Mesendoderm (in vitro differentiated cells): ENCODE data around the gene KIAA1328.

Experiments
- DNase-seq: peaks from one replicate; pipeline ENCODE4 v3.0.0; 2013
- H2AK5ac ChIP-seq: 2 replicates; pipeline ENCODE4 v1.6.1; 2013; ENCODE audit warnings: low read length, inconsistent platforms
- H2BK120ac ChIP-seq: 2 replicates; pipeline ENCODE4 v1.6.1; 2013; ENCODE audit warnings: low read depth, mild to moderate bottlenecking, low read length, moderate library complexity, mixed read lengths
- H2BK15ac ChIP-seq: replicated peaks from 2 replicates; pipeline ENCODE4 v1.6.1; 2013; ENCODE audit warnings: low read depth, mild to moderate bottlenecking, moderate library complexity
- H2BK5ac ChIP-seq: 2 replicates; pipeline ENCODE4 v1.6.1; 2013; ENCODE audit warnings: low read length, inconsistent platforms
- H3K18ac ChIP-seq: 2 replicates; pipeline ENCODE4 v1.6.1; 2013; ENCODE audit warnings: mild to moderate bottlenecking, low read length, mixed read lengths
- H3K23ac ChIP-seq: one replicate; pipeline ENCODE4 v1.6.1; 2013; ENCODE audit warnings: low read length
- H3K27ac ChIP-seq: 2 replicates; pipeline ENCODE4 v1.5.1; 2013; ENCODE audit warnings: low read depth, mild to moderate bottlenecking, inconsistent platforms, low read length, moderate library complexity
- H3K27me3 ChIP-seq: 2 replicates; pipeline ENCODE4 v1.6.1; 2013; ENCODE audit warnings: low read length, control low read depth, mild to moderate bottlenecking, inconsistent platforms; ENCODE audit not compliant: insufficient read depth, poor library complexity
- H3K36me3 ChIP-seq: 2 replicates; pipeline ENCODE4 v1.6.1; 2013; ENCODE audit warnings: low read length, inconsistent platforms; ENCODE audit not compliant: control insufficient read depth, insufficient read depth
- H3K4ac ChIP-seq: one replicate; pipeline ENCODE4 v1.6.1; 2013; ENCODE audit warnings: low read depth, mild to moderate bottlenecking, low read length, moderate library complexity
- H3K4me1 ChIP-seq: 2 replicates; pipeline ENCODE4 v1.6.1; 2013; ENCODE audit warnings: low read depth, low read length, inconsistent platforms; ENCODE audit not compliant: control insufficient read depth
- H3K4me2 ChIP-seq: 2 replicates; pipeline ENCODE4 v1.6.1; 2013; ENCODE audit warnings: low read length
- H3K4me3 ChIP-seq: 2 replicates; pipeline ENCODE4 v1.5.1; 2013; ENCODE audit warnings: mild to moderate bottlenecking, low read length
- H3K56ac ChIP-seq: one replicate; pipeline ENCODE4 v1.6.1; 2013; ENCODE audit warnings: low read length
- H3K79me1 ChIP-seq: 2 replicates; pipeline ENCODE4 v1.6.1; 2013; ENCODE audit warnings: low read length, inconsistent platforms
- H3K79me2 ChIP-seq: 2 replicates; pipeline ENCODE4 v1.6.1; 2013; ENCODE audit warnings: mild to moderate bottlenecking, low read length; ENCODE audit not compliant: control insufficient read depth, insufficient read depth
- H3K9ac ChIP-seq: 2 replicates; pipeline ENCODE4 v1.6.1; 2013; ENCODE audit warnings: low read length, inconsistent platforms
- H4K5ac ChIP-seq: one replicate; pipeline ENCODE4 v1.6.1; 2013; ENCODE audit warnings: low read length
- H4K8ac ChIP-seq: one replicate; pipeline ENCODE4 v1.6.1; 2013; ENCODE audit warnings: low read depth, mild to moderate bottlenecking, control low read depth, low read length, moderate library complexity
- WGBS: extraction: QIAGEN DNeasy Blood & Tissue Kit; methylation state at CpG from one replicate; pipeline ENCODE4 v1.1.7; 2013; ENCODE audit warnings: low lambda C conversion rate, missing lambda C conversion rate; ENCODE audit not compliant: insufficient coverage; ENCODE audit errors: extremely low coverage; 5-methylcytosine and 5-hydroxymethylcytosine counted together

KIAA1328 gene

GRCh38 chr18:37258819-37259218 lies 429.9 kb downstream of the KIAA1328 start:
- no peaks in the 10 kb centered on the region for H3K36me3 ChIP-seq
- H3K4me3 ChIP-seq = no peak overlapping the region
- H2BK120ac ChIP-seq = no peak overlapping the region
- H3K4me1 ChIP-seq = no peaks in the 10 kb centered on the region
- no peak overlapping the region for H2BK5ac ChIP-seq
- no peak for DNase-seq
- H3K79me2 ChIP-seq = no peaks in the 10 kb centered on the region
- H3K27me3 ChIP-seq = no peaks in the 10 kb centered on the region
- no peak overlapping the region for H3K56ac ChIP-seq
- H4K5ac ChIP-seq = no peak overlapping the region
- H3K18ac ChIP-seq = no peak overlapping the region
- no CpG with 5 or more reads among the region's 11 CpGs for WGBS
- no peak overlapping the region for H3K23ac ChIP-seq
- no peak overlapping the region for H4K8ac ChIP-seq
- H3K27ac ChIP-seq = no peak overlapping the region
- H3K4me2 ChIP-seq = no peak overlapping the region
- H3K9ac ChIP-seq = no peak overlapping the region
- H3K4ac ChIP-seq = no peak overlapping the region
- H3K79me1 ChIP-seq = no peaks in the 10 kb centered on the region
- no peak overlapping the region for H2AK5ac ChIP-seq
- no peak overlapping the region for H2BK15ac ChIP-seq

GRCh38 chr18:37259711-37260110 lies 430.8 kb downstream of the KIAA1328 start:
- Histone ChIP-seq H2BK5ac (no peak overlapping the region), H2AK5ac (no peak overlapping the region), H3K79me1 (no peaks in the 10 kb centered on the region), H3K27me3 (no peaks in the 10 kb centered on the region), H3K4me3 (no peak overlapping the region), H3K18ac (no peak overlapping the region), H2BK120ac (no peak overlapping the region), H3K56ac (no peak overlapping the region), H3K36me3 (no peaks in the 10 kb centered on the region), H3K23ac (no peak overlapping the region), H4K8ac (no peak overlapping the region), H3K4ac (no peak overlapping the region), H4K5ac (no peak overlapping the region), H3K27ac (no peak overlapping the region), H3K4me1 (no peaks in the 10 kb centered on the region), H2BK15ac (no peak overlapping the region), H3K4me2 (no peak overlapping the region), H3K9ac (no peak overlapping the region), H3K79me2 (no peaks in the 10 kb centered on the region)
- no CpG with 5 or more reads among the region's 5 CpGs for WGBS
- no peak for DNase-seq

- H3K27me3 ChIP-seq = no peaks in the 10 kb centered on the region
- H3K4ac ChIP-seq = no peak overlapping the region
- no peak overlapping the region for H3K56ac ChIP-seq
- H3K4me3 ChIP-seq = no peak overlapping the region
- no peak overlapping the region for H2BK15ac ChIP-seq
- no peaks in the 10 kb centered on the region for H3K79me1 ChIP-seq
- no peak overlapping the region for H4K8ac ChIP-seq
- no peak overlapping the region for H2BK120ac ChIP-seq
- no peak overlapping the region for H3K9ac ChIP-seq
- H3K4me2 ChIP-seq = no peak overlapping the region
- no peak overlapping the region for H3K18ac ChIP-seq
- H4K5ac ChIP-seq = no peak overlapping the region
- no peak overlapping the region for H3K27ac ChIP-seq
- DNase-seq = no peak
- H2BK5ac ChIP-seq = no peak overlapping the region
- H3K79me2 ChIP-seq = no peaks in the 10 kb centered on the region
- H3K36me3 ChIP-seq = peaks cover 2% of the 10 kb centered on the region
- WGBS = no CpG with 5 or more reads among the region's 10 CpGs
- H2AK5ac ChIP-seq = no peak overlapping the region
- no peaks in the 10 kb centered on the region for H3K4me1 ChIP-seq
- H3K23ac ChIP-seq = no peak overlapping the region
Observed at GRCh38 chr18:37260367-37261093, 431.6 kb downstream of the KIAA1328 start.

GRCh38 chr18:37261246-37261840 lies 432.4 kb downstream of the KIAA1328 start:
- Histone ChIP-seq H2BK5ac (no peak overlapping the region), H3K4ac (no peak overlapping the region), H3K9ac (no peak overlapping the region), H3K23ac (no peak overlapping the region), H2AK5ac (no peak overlapping the region), H3K4me2 (no peak overlapping the region), H4K5ac (no peak overlapping the region), H2BK120ac (no peak overlapping the region), H3K27ac (no peak overlapping the region), H3K18ac (no peak overlapping the region), H3K79me2 (no peaks in the 10 kb centered on the region), H3K27me3 (no peaks in the 10 kb centered on the region), H4K8ac (no peak overlapping the region), H3K4me3 (no peak overlapping the region), H3K79me1 (no peaks in the 10 kb centered on the region), H2BK15ac (no peak overlapping the region), H3K36me3 (peaks cover 2% of the 10 kb centered on the region), H3K4me1 (no peaks in the 10 kb centered on the region), H3K56ac (no peak overlapping the region)
- no CpG with 5 or more reads among the region's 11 CpGs for WGBS
- DNase-seq = no peak

- Histone ChIP-seq H2BK120ac (no peak overlapping the region), H4K5ac (no peak overlapping the region), H3K4me3 (no peak overlapping the region), H3K18ac (no peak overlapping the region), H4K8ac (no peak overlapping the region), H3K4ac (no peak overlapping the region), H3K79me1 (no peaks in the 10 kb centered on the region), H3K4me2 (no peak overlapping the region), H2AK5ac (no peak overlapping the region), H2BK5ac (no peak overlapping the region), H2BK15ac (no peak overlapping the region), H3K56ac (no peak overlapping the region), H3K36me3 (peaks cover 2% of the 10 kb centered on the region), H3K27me3 (no peaks in the 10 kb centered on the region), H3K79me2 (no peaks in the 10 kb centered on the region), H3K27ac (no peak overlapping the region), H3K9ac (no peak overlapping the region), H3K4me1 (no peaks in the 10 kb centered on the region), H3K23ac (no peak overlapping the region)
- WGBS = no CpG with 5 or more reads among the region's 8 CpGs
- no peak for DNase-seq
Observed at GRCh38 chr18:37261988-37262387, 433.1 kb downstream of the KIAA1328 start.

GRCh38 chr18:37264956-37265355 lies 436.0 kb downstream of the KIAA1328 start:
- Histone ChIP-seq H4K8ac (no peak overlapping the region), H2BK5ac (no peak overlapping the region), H3K79me1 (no peaks in the 10 kb centered on the region), H3K18ac (no peak overlapping the region), H3K4ac (no peak overlapping the region), H2AK5ac (no peak overlapping the region), H3K4me1 (no peaks in the 10 kb centered on the region), H2BK120ac (no peak overlapping the region), H3K27ac (no peak overlapping the region), H4K5ac (no peak overlapping the region), H3K27me3 (no peaks in the 10 kb centered on the region), H3K4me2 (no peak overlapping the region), H3K23ac (no peak overlapping the region), H2BK15ac (no peak overlapping the region), H3K36me3 (peaks cover 2% of the 10 kb centered on the region), H3K4me3 (no peak overlapping the region), H3K79me2 (no peaks in the 10 kb centered on the region), H3K9ac (no peak overlapping the region), H3K56ac (no peak overlapping the region)
- no CpG with 5 or more reads among the region's 14 CpGs for WGBS
- no peak for DNase-seq
